Mucosa of rectum (tissue), 2 donors: ENCODE data around the gene ARHGEF19.

Experiments
- H3K27ac ChIP-seq, 2 donors: one replicate each; pipeline ENCODE4 v1.7.0; 2013; ENCODE audit warnings: inconsistent platforms in 2 of 2, low read depth in 2 of 2, low read length in 2 of 2
- H3K27me3 ChIP-seq, 2 donors: one replicate each; pipeline ENCODE4 v1.7.0; 2013; ENCODE audit warnings: low read length in 2 of 2; ENCODE audit not compliant: control insufficient read depth in 2 of 2, insufficient read depth in 2 of 2
- H3K36me3 ChIP-seq, 2 donors: one replicate each; pipeline ENCODE4 v1.7.0; 2013; ENCODE audit warnings: low read length in 2 of 2; ENCODE audit not compliant: control insufficient read depth in 2 of 2, insufficient read depth in 2 of 2
- H3K4me1 ChIP-seq, 2 donors: one replicate each; pipeline ENCODE4 v1.7.0; 2013; ENCODE audit warnings: low read length in 2 of 2, mild to moderate bottlenecking in 1 of 2; ENCODE audit not compliant: control insufficient read depth in 2 of 2, insufficient read depth in 2 of 2
- H3K4me3 ChIP-seq, 2 donors: one replicate each; pipeline ENCODE4 v1.7.0; 2013; ENCODE audit warnings: low read length in 2 of 2
- H3K9ac ChIP-seq, 2 donors: one replicate each; pipeline ENCODE4 v1.7.0; 2013; ENCODE audit warnings: low read length in 2 of 2, low read depth in 1 of 2, mild to moderate bottlenecking in 1 of 2
- H3K9me3 ChIP-seq, 2 donors: one replicate each; pipeline ENCODE4 v1.7.0; 2013; ENCODE audit warnings: low read length in 2 of 2; ENCODE audit not compliant: control insufficient read depth in 2 of 2
- donor health status: healthy.
- donor health status: Normal muscosa, but diverticular disease.

The ARHGEF19 gene

GRCh38 chr1:16183179-16183578, 29.3 kb downstream of the ARHGEF19 start:
- H3K4me3 ChIP-seq = no peak overlapping the region
- H3K27ac ChIP-seq = no peak overlapping the region
- peaks cover 25 to 40% of the 10 kb centered on the region in 2 donors for H3K4me1 ChIP-seq
- no peak overlapping the region for H3K9ac ChIP-seq
- no peaks in the 10 kb centered on the region for H3K9me3 ChIP-seq
- H3K27me3 ChIP-seq = no peaks in the 10 kb centered on the region
- H3K36me3 ChIP-seq = no peaks in the 10 kb centered on the region

GRCh38 chr1:16181887-16182719, 30.3 kb downstream of the ARHGEF19 start:
- Histone ChIP-seq H3K27ac (peak overlapping the region; percentile 68 to 87), H3K36me3 (no peaks in the 10 kb centered on the region), H3K4me1 (peaks cover 28 to 41% of the 10 kb centered on the region in 2 donors), H3K4me3 (no peak overlapping the region), H3K27me3 (no peaks in the 10 kb centered on the region), H3K9ac (peak overlapping the region; percentile 2 to 71), H3K9me3 (no peaks in the 10 kb centered on the region)

GRCh38 chr1:16180291-16180824, 32.1 kb downstream of the ARHGEF19 start:
- H3K27me3 ChIP-seq = no peaks in the 10 kb centered on the region
- no peak overlapping the region for H3K4me3 ChIP-seq
- no peak overlapping the region for H3K27ac ChIP-seq
- H3K9ac ChIP-seq = no peak overlapping the region
- H3K36me3 ChIP-seq = no peaks in the 10 kb centered on the region
- no peaks in the 10 kb centered on the region for H3K9me3 ChIP-seq
- peaks cover 38 to 51% of the 10 kb centered on the region in 2 donors for H3K4me1 ChIP-seq

GRCh38 chr1:16178596-16179497, 33.6 kb downstream of the ARHGEF19 start:
- H3K36me3 ChIP-seq = no peaks in the 10 kb centered on the region
- H3K27ac ChIP-seq = peak overlapping the region; percentile 63 to 64
- no peaks in the 10 kb centered on the region for H3K9me3 ChIP-seq
- H3K4me1 ChIP-seq = peaks cover 47 to 64% of the 10 kb centered on the region in 2 donors
- H3K27me3 ChIP-seq = no peaks in the 10 kb centered on the region
- no peak overlapping the region for H3K4me3 ChIP-seq
- no peak overlapping the region for H3K9ac ChIP-seq

GRCh38 chr1:16177306-16177705, 35.1 kb downstream of the ARHGEF19 start:
- Histone ChIP-seq H3K36me3 (no peaks in the 10 kb centered on the region), H3K4me1 (peaks cover 59 to 76% of the 10 kb centered on the region in 2 donors), H3K27me3 (no peaks in the 10 kb centered on the region), H3K27ac (no peak overlapping the region), H3K9me3 (no peaks in the 10 kb centered on the region), H3K4me3 (no peak overlapping the region), H3K9ac (no peak overlapping the region)

GRCh38 chr1:16176653-16177052, 35.8 kb downstream of the ARHGEF19 start:
- Histone ChIP-seq H3K36me3 (no peaks in the 10 kb centered on the region), H3K27me3 (no peaks in the 10 kb centered on the region), H3K27ac (peak overlapping the region; percentile 32 to 76), H3K9me3 (no peaks in the 10 kb centered on the region), H3K9ac (peak overlapping the region in 1 of 2 donors; percentile 59), H3K4me3 (no peak overlapping the region), H3K4me1 (peaks cover 64 to 74% of the 10 kb centered on the region in 2 donors)

- H3K4me1 ChIP-seq = peaks cover 61 to 74% of the 10 kb centered on the region in 2 donors
- no peaks in the 10 kb centered on the region for H3K27me3 ChIP-seq
- H3K9me3 ChIP-seq = no peaks in the 10 kb centered on the region
- no peaks in the 10 kb centered on the region for H3K36me3 ChIP-seq
- peak overlapping the region in 1 of 2 donors; percentile 59 for H3K9ac ChIP-seq
- peak overlapping the region; percentile 48 to 77 for H3K27ac ChIP-seq
- no peak overlapping the region for H3K4me3 ChIP-seq
Observed at GRCh38 chr1:16175610-16176553, 36.6 kb downstream of the ARHGEF19 start.

- Histone ChIP-seq H3K36me3 (no peaks in the 10 kb centered on the region), H3K27ac (peak overlapping the region in 1 of 2 donors; percentile 77), H3K27me3 (no peaks in the 10 kb centered on the region), H3K9me3 (no peaks in the 10 kb centered on the region), H3K4me1 (peaks cover 61 to 74% of the 10 kb centered on the region in 2 donors), H3K4me3 (no peak overlapping the region), H3K9ac (peak overlapping the region in 1 of 2 donors; percentile 74)
Observed at GRCh38 chr1:16174886-16175598, 37.4 kb downstream of the ARHGEF19 start.
